Measurements from ENCODE around the gene TAF1C.
"Not testable (repeated sequence)": the region's sequence is repeated elsewhere in the genome, so short reads cannot be mapped to it uniquely, and the experiment has no call there.

The TAF1C gene, protein sequence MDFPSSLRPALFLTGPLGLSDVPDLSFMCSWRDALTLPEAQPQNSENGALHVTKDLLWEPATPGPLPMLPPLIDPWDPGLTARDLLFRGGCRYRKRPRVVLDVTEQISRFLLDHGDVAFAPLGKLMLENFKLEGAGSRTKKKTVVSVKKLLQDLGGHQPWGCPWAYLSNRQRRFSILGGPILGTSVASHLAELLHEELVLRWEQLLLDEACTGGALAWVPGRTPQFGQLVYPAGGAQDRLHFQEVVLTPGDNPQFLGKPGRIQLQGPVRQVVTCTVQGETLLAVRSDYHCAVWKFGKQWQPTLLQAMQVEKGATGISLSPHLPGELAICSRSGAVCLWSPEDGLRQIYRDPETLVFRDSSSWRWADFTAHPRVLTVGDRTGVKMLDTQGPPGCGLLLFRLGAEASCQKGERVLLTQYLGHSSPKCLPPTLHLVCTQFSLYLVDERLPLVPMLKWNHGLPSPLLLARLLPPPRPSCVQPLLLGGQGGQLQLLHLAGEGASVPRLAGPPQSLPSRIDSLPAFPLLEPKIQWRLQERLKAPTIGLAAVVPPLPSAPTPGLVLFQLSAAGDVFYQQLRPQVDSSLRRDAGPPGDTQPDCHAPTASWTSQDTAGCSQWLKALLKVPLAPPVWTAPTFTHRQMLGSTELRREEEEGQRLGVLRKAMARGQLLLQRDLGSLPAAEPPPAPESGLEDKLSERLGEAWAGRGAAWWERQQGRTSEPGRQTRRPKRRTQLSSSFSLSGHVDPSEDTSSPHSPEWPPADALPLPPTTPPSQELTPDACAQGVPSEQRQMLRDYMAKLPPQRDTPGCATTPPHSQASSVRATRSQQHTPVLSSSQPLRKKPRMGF

DNA sequence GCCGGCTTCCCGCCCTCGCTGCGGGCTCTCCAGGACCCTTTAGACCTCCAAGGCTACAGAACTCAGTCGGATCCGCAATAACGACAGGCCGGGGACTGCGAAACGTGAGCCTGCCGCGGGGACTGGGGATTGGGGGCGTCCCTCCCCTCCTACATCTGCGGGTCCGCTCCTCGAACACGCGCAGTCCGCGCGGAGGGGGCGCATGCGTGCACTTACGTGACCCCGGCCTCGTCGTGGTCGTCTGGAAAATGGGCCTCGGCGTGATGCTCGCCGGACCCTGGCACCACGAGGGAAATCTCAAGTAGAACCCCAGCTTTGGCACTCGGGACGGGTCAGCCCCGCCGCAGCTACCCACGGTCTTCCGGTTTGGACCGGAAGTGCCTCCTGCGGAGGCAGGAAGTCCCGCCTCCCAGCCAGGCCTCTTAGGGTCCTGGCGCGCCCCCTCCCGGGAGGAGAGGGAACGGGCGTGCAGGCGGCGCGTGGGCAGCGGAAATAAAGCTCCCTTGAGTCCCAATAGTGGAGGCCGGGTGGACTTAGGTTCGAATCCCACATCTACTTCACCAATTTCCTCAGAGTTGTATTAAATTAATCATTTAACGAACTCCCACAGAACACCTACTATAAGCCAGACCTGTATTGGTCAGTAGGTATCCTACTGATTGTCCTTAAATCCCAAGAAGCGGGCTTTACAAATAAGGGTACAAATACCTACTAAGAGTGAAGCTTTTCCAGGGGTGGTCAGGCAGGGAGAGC, at the start of gene TAF1C:
TAF1C (minus strand) TSS at position 373 of the 753 bp plus-strand sequence. CDS start 2,069 bp downstream, outside the sequence.
- DNase-seq: peak; percentile 88

DNA sequence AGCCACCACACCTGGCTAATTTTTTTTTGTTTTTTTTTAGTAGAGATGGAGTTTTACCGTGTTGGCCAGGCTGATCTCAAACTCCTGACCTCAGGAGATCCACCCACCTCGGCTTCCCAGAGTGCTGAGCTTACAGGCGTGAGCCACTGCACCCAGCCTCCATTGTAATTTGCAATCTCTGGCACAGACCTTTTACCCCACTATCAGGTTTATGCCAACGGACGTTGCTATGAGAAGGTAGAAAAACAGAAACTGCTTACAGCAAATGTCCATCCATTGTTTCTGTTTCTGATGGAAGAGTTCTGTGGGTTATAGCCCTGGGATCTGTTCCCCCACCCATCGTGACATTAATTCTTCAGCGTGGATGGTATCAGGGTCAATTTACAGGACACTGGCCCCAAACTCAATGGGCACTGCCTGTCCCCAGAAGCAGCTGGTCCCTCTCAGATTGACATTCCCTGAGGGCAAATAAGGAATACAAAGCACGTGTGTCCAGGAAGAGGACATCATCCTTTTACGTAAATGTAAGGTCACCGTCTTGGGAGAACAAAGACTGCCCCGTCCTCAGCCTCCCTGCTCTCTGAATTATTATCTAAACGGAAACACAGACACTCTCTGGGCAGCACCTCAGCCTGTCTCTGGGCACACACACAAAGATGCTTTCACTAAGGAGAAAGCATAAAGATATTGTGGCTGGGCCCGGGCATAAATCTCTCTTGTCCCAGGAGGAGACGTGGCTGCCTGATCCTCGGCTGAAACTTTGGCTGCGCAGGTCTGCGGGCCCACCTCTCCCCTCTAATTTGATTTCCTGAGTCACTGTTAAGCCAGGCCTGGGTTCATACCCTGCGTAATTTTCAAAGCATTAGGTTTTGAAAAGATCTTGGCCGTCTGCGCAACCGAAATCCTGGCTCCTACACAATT, 47.7 kb upstream of the TAF1C start:
- DNase-seq: no peak

DNA sequence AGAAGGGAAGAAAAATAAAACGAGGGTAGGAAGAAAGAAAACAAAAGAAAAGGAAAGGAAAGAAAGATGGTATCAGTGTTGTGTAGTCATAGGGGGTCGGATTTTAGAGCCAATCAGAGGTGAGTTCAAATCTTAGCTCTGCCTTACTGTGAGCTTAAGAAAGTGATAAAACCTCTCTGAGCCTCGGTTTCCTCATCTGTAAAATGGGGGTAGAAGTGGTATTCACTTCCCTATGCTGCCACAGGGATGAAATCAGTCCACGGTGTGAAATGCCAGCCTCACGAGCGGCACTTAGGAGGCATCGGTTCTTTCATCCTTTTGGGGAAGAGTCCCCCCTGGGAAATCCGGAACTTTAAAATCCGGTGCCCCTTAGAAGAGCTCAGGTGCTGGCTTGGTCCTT, 46.9 kb upstream of the TAF1C start:
- DNase-seq: no peak

DNA sequence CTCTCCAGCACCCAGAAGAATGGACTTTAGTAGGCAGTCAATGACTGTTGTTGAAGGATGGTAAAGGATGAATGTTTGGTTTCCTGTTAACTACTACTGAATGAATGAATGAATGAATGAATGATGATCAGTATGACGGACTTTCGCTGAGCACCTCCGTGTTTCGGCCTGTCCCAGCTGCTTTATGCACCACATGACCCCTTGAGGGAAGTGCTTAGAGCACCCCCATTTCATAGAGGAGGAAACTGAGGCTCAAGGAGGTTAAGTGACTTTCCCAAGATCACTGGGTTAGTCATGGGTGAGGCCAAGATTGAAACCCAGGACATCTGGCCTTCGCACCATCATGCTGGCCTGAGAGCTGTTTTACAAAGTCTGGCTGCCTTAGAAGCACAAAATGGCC, 46.1 kb upstream of the TAF1C start:
- no peak for DNase-seq

DNA sequence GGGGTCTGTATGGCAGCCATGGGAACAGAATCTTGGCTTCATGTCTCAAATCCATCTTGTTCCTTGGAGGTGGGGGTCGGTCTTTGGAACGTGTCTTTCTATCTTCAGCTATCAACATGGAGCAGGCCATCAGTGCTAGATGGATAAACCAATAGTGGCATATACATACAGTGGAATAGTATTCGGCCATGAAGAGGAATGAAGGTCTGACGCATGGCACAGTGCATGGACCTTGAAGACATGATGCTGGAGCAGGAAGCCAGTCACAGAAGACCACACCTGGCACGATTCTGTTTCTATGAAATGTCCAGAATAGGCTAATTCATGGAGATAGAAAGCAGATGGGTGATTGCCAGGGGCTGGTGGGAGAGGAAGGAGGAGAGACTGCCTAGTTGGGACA, 45.2 kb upstream of the TAF1C start:
- no peak for DNase-seq

DNA sequence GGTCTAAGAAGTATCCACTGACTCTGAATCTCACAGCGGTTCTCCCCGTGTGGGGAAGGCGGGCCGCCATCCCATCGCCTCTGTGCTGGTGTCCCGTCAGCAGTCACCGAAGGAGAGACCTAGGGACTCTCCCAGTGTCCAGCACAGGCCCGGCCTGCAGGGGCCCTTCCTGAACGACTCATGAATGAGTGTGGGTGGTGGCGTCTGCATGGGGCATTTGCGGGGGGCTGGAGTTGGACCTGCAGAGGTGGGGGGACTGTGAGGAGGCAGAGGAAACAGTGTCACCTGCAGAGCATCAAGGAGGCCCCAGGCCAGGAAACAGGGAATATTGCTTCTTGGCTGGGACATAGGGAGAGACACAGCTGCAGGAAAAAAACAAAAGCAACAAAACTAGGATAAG, 42.6 kb upstream of the TAF1C start:
- DNase-seq: no peak

DNA sequence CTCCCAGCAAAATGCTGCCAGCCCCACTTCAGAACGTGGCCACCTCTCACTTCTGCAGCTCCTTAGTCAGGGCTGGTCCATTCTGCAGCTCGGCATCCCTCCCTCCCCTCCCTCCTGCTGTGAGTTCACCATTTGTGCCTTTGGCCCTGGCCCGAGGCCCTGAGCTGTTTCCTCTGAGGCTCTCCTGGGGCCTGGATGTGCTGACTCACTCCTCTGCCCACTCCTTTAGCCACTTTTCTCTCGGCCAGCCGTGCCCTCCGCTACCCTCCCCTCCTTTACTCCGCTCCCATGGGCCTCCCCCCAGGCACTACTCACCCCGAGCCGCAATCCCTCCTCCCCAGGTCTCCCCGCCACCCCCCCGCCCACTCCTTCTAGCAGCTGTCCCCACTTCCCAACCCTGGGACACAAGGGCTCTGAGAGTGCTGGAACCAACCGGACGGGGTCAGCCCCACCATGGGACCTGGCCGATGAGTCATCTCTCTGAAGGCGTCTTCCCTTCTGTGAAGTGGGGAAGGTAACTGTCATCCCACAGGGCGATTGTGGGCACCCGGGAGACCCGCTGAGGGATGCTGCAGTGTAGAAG, 41.5 kb upstream of the TAF1C start:
- no peak for DNase-seq

DNA sequence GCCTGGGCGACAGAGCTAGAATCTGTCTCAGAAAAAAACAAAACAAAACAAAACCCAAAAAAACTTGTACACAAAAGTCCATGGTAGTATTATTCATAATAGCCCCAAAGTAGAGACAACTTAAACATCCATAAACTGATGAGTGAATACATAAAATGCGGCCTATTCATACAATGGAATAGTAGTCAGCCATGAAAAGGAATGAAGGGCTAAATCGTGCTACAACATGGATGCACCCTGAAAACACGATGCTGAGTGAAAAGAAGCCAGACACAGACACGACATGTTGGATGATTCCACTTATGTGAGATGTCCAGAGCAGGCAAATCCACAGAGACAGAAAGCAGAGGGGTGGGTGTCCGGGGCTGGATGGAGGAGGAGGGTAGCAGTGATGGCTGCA, 40.7 kb upstream of the TAF1C start:
- DNase-seq: no peak

DNA sequence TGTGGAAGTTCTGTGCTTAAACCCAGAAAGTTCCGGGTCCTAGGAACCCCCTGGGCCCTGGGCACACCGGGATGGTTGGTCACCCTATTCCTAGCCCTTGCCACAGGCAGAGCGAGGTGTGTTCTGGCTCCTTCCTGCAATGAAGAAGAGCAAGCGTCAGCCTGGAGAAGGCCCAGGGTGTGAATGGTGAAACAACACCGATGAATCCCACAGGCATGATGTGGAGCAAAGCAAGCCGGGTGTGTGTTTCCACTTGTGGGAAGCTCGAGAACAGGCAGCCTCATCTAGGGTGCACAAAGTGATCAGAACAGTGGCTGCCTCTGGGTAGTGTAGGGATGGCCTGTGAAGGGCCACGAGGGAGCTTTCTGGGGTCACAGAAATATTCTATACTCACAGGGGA, 39.2 kb upstream of the TAF1C start:
- no peak for DNase-seq

DNA sequence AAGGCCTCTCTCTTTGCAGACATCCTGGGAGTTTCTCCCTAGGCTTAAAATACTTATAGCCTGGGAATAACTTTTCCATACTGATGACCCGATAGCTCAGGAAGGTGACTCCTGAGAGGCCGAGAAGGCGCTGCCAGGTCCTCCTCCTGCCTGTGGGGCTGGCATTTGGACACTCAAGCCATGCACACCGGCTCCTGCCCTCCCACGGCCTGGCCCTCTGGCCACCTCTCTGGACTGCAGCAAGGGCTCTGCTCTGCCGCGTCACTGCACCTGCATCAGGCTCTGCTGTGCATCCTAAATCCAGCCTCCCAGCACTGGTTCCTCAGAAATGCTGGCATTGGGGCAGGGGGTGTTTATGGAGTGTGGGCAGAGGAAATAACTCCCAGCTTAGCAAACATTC, 38.7 kb upstream of the TAF1C start:
- DNase-seq: no peak

DNA sequence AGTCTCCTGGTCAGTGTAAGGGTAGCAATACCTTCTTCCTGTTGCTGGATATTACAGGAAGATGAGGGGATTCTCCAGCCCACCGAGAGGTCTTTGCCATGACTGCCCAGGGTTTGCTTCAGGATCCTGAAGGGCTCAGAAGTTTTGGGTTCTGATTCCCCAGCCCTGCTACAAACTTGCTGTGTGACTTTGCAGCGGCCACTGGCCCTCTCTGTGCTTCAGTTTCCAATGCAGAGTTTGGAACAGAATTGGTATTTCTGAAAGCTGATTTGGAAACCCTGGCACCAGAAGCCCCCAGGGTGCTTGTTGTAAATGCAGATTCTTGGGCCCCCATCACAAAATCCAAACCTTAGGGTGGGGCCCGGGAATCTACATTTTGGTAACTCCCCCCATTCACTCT, 38.3 kb upstream of the TAF1C start:
- DNase-seq: no peak

DNA sequence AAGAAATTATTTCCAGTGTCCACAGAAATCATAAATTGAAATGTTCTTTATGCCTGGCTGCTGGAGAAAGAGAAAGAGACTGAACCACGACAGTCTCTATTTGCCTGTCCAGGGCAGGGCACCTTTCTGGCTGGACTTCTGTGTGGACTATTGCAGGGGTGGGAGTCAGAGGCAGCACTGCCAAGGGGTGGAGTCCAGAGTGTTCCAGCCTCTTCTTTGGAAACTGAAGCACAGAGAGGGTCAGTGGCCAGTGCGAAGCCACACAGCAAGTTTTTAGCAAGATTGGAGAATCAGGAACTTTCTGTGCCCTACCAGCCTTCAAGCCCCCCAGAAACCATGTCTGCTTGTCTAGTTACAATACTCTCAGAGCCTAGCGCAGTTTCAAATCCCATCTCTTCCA, 37.7 kb upstream of the TAF1C start:
- DNase-seq: no peak

DNA sequence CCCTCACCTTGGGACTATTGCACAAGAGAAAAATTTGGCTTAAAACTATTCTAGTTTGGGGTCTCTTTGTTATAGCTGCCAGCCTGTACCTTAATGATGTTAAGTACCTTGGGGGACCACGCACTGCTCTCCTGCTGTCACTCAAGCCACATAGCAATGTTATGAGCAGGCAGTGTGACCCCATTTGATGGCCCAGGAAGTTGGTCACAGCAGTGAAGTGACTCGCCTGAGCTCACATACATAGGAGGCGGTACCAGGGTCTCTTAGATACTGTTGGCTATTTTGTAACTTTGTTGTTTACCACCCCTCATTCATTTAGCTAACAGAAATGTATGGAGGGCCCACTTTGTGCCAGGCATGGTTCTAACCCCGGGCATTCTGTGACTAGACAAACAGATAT, 36.6 kb upstream of the TAF1C start:
- DNase-seq: no peak

DNA sequence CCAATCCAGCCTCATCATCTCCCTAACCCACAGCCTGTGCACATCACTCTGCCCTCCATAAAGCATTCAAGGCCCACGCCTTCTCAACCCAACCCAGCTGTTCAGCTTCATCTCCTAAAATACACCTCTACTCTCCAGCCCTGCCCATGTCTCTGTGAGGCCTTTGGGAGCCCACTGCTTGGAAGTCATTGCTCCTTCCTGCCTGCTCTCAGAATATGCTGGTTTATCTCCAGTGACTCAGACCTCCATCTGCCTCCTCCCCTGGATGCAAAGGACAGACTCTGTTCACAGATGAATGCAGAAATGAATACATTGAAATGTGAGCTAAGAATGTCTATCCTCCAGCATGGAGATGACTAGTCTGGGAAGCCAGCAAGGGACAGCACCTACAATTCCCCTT, 34.0 kb upstream of the TAF1C start:
- no peak for DNase-seq

DNA sequence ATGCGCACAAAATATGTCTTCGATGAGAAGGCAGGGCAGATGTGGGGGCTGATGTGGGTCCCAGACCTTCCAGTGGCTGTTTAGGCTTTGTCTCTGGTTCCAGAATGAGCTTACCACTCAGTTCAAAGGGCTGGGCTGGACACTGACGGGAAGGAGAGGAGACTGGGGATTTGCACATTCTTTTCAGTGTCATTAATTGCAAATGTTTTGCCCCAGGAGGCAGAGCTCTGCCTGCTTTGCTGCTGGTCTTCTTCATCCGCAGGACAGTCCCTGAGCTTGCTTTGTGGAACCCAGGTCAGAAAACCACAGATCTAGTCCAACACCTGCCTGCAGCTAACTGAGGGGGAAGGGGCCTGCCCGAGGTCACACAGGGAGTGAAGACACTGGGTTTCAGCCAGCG, 32.1 kb upstream of the TAF1C start:
- no peak for DNase-seq

DNA sequence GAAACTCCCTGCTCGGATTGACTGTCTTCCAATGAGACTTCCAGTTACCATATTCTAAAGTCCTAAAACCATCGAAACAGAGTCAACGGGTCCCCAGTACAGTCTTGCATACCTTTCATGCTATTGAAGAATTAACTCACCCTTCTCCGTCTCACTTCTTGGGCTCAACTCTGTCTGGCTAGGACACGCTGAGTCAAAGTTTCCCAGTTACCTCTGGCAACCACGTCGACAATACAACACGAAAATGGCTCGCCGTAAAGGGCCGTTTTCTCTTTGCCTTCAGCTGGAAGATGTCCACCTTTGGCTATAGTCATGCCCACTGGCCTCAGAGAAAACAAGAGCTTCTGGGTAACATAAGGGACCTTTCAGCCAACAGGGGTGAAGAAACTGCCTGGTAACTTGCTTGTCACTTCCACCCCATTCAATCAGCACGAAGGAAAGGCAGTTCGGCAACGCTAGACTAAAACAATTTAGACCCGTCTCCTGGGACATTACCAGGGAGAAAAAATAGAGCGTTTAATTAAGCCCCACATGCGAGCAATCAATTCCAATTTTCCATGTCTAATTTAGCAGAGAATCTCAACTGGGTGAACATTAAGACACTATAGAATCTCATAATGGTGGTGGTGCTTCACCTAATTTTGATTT, 31.4 kb upstream of the TAF1C start:
- DNase-seq: no peak

DNA sequence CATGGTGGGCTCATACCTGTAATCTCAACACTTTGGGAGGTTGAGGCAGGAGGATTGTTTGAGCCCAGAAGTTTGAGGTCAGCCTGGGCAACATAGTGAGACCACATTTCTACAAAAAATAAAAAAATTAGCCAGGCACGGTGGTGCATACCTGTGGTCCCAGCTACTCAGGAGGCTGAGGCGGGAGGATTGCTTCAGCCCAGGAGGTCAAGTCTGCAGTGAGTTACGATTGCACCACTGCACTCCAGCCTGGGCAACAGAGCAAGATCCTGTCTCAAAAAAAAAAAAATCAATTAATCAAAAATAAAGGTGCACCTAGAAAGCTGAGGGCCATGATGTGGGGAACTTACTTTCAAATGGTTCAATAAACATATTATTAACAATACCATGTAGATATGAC, 29.3 kb upstream of the TAF1C start:
- DNase-seq: not testable (repeated sequence)

DNA sequence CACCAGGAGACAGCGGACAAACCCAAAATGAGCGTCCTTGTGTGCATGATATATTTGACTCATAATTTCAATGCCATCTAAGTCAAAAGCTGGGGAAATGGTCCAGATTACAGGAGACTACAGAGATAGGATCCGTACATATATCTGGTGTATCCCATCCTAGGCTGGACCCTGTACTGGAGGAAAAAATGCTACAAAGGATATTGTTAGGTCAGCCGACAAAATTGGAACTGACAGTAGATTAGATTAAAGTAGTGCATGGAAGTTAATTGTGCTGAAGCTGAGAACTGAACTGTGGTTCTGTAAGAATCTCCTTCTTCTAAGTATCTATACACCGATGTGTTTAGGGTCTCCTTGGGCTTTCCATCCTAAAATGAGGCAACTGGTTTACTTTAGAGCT, 28.7 kb upstream of the TAF1C start:
- DNase-seq: no peak

DNA sequence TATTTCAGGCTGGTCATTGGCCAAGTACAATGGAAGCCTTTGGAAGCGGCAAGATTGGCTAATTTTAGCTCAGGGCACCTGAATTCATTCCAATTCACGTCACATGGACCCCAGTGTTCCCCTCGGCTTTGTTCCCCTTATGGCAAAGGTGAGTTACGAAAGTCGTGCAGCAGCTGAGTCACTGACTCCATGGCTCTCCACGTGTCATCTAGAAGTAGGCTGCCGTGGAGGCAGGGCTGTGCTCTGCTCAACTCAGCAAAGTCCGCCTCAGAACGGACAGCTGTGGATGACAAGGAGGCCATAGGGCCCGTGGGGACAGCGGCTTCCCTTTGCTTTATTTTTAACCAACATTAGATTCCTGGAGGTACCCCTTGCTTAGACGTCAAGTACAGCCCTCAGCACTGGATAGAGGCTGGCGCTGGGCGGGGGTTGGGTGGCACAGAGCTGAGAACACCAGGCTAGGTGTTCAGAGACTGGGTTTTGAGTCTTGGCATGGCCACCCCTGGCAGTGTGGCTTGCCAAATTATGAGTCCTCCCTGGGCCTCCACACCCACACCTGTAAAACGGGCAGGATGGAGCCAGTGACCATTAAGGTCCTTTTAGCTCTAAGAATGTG, 27.7 kb upstream of the TAF1C start:
- DNase-seq: no peak

DNA sequence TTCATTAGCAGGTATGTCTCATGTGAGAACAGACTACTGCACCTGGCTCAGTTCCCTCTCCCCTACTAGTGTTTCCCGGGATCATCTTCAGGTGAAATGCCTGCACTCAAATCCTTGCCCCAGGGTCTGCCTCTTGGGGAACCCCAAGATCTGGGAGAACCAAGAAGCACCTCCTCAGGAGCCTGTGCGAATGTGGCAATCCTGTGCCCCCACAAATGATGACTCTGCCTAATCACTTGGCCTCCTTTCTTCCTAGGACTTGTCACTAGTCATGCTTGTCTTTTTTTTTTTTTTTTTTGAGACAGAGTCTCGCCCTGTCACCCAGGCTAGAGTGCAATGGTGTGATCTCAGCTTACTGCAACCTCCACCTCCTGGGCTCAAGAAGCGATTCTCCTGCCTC, 25.8 kb upstream of the TAF1C start:
- DNase-seq: no peak

DNA sequence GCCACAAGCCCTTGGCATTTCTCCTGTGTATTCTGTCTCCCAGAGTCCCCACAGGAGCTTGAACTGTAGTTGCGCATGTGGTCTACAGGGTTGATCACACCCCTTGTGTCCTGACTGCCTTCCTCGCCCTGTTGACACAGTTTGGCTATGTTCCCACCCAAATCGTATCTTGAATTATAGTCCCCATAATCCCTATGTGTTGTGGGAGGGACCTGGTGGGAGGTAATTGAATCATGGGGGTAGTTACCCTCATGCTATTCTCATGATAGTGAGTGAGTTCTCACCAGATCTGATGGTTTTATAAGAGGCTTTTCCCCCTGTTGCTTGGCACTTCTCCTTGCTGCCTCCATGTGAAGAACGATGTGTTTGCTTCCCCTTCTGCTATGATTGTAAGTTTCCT, 25.3 kb upstream of the TAF1C start:
- no peak for DNase-seq
